GM19025 (cell line): ENCODE measurements around the gene CYTH1.
"Not testable (repeated sequence)": the region's sequence is repeated elsewhere in the genome, so short reads cannot be mapped to it uniquely, and the experiment has no call there.

Experiments used
- ATAC-seq: cut with Tn5 transposase; IDR thresholded peaks from one replicate; pipeline ENCODE4 v1.9.1; 2021; ENCODE audit warnings: mild to moderate bottlenecking, low read depth, moderate library complexity; ENCODE audit not compliant: unreplicated experiment

CYTH1 gene

GRCh38 chr17:78789149-78789662 lies 7.1 kb upstream of the CYTH1 start:
- ATAC-seq, result no peak

- no peak for ATAC-seq
Observed at GRCh38 chr17:78788451-78788850, 6.4 kb upstream of the CYTH1 start.

GRCh38 chr17:78787444-78787843 lies 5.4 kb upstream of the CYTH1 start:
- ATAC-seq, result no peak

- no peak for ATAC-seq
Observed at GRCh38 chr17:78785663-78786057, 3.6 kb upstream of the CYTH1 start.

DNA sequence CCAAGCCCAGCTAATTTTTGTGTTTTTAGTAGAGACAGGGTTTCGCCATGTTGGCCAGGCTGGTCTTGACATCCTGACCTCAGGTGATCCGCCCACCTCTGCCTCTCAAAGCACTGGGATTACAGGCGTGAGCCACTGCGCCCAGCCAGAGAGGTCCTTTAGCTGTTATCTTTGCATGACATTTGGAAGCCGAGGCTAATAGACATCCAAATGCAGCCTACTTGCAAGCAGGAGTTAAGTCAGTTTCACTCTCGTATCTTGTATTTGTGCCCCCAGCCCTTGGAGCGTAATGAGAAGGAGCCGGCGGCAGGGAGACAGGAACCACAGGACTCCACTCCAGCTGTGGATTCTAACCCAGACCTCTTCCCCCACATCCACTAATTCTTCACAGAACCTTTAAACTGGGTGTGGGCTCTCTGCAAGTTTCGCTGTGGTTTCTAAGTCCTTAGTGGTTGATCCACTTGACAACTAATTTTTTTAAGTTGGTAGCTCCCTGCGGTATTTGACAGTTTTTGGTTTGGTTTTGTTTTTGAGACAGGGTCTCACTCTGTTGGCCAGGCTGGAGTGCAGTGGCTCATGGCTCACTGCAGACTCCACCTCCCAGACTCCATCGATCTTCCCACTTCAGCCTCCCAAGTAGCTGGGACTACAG lies 3.1 kb upstream of the CYTH1 start:
- no peak for ATAC-seq

GRCh38 chr17:78784352-78784751 lies 2.3 kb upstream of the CYTH1 start:
- ATAC-seq, result no peak

- no peak for ATAC-seq
Observed at GRCh38 chr17:78783711-78784324, 1.7 kb upstream of the CYTH1 start.

GRCh38 chr17:78781104-78781892 lies 775 bp downstream of the CYTH1 start:
- peak; percentile 7 for ATAC-seq

GRCh38 chr17:78780335-78780734 lies 1.7 kb downstream of the CYTH1 start:
- no peak for ATAC-seq

- no peak for ATAC-seq
Observed at GRCh38 chr17:78779850-78780249, 2.2 kb downstream of the CYTH1 start.

DNA sequence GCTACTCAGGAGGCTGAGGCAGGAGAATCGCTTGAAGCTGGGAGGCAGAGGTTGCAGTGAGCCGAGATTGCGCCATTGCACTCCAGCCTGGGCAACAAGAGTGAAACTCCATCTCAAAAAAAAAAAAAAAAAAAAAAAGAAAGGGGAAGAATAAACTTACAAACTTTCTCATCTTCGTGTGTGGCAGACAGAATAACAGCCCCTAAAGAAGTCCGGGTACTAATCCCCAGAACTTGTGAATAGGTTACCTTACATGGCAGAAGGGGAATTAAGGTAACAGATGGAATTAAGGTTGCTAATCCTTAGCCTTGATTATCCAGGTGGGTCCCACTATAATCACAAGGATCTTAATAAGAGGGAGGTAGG lies 2.8 kb downstream of the CYTH1 start:
- not testable (repeated sequence) for ATAC-seq

GRCh38 chr17:78777881-78778280 lies 4.2 kb downstream of the CYTH1 start:
- no peak for ATAC-seq

DNA sequence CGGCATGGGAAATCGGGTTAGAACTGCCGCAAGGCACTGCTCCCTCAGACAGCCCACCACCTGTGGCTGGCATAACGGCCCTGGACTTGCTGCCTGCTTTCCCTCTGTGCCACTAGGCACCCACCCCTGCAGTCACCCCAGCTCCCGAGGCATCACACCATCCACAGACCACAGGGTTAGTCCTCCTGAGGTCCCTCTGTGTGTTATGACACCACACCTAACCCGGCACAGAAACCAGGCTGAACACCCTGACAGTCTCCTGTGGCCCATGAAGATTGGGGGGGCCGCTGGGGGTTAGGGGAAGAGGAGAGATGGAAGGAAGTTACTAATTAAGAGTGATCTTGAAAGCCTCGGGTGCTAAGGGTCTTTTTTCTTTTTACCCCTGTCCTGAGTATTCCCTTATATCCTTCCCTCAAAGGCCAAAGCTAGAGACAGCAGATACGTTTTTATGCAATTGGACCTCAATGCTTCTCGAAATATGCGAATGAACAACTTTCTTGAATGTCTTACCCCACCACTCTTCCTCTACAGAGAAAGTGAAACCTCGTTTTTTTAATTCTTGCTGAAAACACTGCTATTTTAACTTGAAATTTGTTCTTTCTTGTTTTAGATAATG lies 7.0 kb downstream of the CYTH1 start:
- ATAC-seq, result peak; percentile 42

- no peak for ATAC-seq
Observed at GRCh38 chr17:78774453-78774852, 7.6 kb downstream of the CYTH1 start.

DNA sequence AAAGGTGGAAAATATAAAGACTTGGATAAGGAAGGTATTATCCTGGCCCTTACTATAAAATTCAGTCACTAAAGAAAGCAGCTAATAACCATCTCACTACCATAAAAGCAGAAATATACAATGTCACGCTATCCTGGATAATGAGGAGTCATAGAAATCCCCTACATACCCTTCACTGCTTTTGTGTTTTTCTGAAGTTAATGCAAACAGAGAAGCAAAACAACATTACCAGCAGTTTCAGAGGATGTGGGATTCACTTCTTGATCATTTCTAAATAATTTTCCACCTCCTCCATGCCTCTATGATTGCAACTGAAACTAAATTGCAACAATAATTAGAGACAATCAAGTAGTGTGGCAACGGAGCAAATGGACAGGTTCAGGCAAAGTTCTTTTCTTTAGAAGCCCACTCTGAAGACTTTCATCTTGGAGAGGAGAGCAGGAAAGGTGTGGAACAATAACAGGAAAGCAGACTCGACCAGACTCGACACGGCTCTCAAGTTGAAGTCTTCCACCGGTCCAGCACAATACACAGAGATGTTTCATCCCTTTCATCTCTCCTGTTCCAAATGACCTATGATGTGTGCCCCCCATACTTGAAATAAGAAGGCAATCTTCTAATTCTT lies 10.2 kb downstream of the CYTH1 start:
- ATAC-seq, result no peak

GRCh38 chr17:78769196-78769773 lies 12.8 kb downstream of the CYTH1 start:
- ATAC-seq, result no peak

DNA sequence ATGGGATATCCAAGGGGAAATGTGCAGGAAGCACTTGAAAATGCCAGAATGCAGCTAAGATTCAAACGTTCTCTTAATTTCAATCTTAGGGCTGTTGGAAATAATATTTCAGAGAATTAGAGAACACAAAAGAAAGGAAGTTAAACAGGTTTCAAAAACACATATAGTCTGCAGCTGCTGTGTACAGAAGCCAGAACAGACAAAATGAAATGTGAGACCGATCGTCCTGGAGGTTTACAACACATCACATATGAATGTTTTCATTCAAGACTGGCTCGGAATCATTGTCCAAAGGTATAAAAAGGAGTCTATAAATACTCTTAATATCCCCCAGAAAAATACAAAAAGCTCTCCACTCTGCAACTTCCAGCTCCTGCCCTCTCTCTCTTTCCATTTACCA lies 14.3 kb downstream of the CYTH1 start:
- ATAC-seq, result no peak

- ATAC-seq, result no peak
Observed at GRCh38 chr17:78766743-78767294, 15.3 kb downstream of the CYTH1 start.

- ATAC-seq, result no peak
Observed at GRCh38 chr17:78766225-78766624, 15.8 kb downstream of the CYTH1 start.

- no peak for ATAC-seq
Observed at GRCh38 chr17:78765821-78766220, 16.3 kb downstream of the CYTH1 start.
